ENCODE measurements around the gene CBX1. TPM values are rescaled to one million over a fixed set of nuclear protein-coding genes. Genes with fewer than 3 reads are reported as not detected.

CBX1 gene
- total and polyA plus RNA-seq, 2 of the 8 experiments (the other 6 are each of a cell fraction or from before 2014, with no cell fraction given) = 38.7 to 173 TPM

GRCh38 chr17:48093341-48094045, 7.8 kb downstream of the CBX1 start:
- Histone ChIP-seq H3K79me1 (ENCODE audit: low read depth, low read length) (peaks cover 7% of the 10 kb centered on the region), H3K18ac (ENCODE audit: extremely low read depth, low read length) (no peak overlapping the region), H3K23me2 (ENCODE audit: low read depth, low read length) (no peaks in the 10 kb centered on the region), H2BK5ac (ENCODE audit: low read depth, low read length) (no peak overlapping the region), H3K56ac (replicated peaks; ENCODE audit: insufficient read length, low read depth, low read length) (no peak overlapping the region), H2BK120ac (replicated peaks; ENCODE audit: low read depth, low read length) (no peak overlapping the region), H3K14ac (ENCODE audit: insufficient read length) (no peak overlapping the region), H3K4me3 (ENCODE audit: extremely low read depth in 1 of 4, insufficient read depth in 2 of 4, low read depth in 3 of 4, low read length in 4 of 4) (no peak overlapping the region), H3K4me2 (ENCODE audit: insufficient read depth in 1 of 2, low read depth in 2 of 2, low read length in 2 of 2) (no peak overlapping the region), H2BK15ac (ENCODE audit: low read length) (no peak overlapping the region), H3K9ac (replicated peaks in 1 of 4; ENCODE audit: extremely low read depth in 1 of 4, low read depth in 3 of 4, low read length in 3 of 4) (no peak overlapping the region), H3K23ac (ENCODE audit: insufficient read length) (no peak overlapping the region), H2BK20ac (ENCODE audit: low read length) (no peak overlapping the region), H3K27ac (ENCODE audit: low read depth, low read length) (no peak overlapping the region), H2AK5ac (ENCODE audit: low read depth, low read length) (no peak overlapping the region), H2AFZ (ENCODE audit: low read length) (no peak overlapping the region), H3K4ac (replicated peaks; ENCODE audit: insufficient read length, low read depth, low read length) (no peak overlapping the region), H4K8ac (ENCODE audit: extremely low read depth, insufficient read depth, low read length) (no peak overlapping the region), H3K9me3 (ENCODE audit: insufficient read depth in 2 of 2, low read depth in 1 of 2, low read length in 1 of 2) (no peaks in the 10 kb centered on the region), H3K27me3 (replicated peaks in 1 of 4; ENCODE audit: control insufficient read depth in 3 of 4, extremely low read depth in 1 of 4, insufficient read depth in 3 of 4, low read length in 3 of 4) (no peaks in the 10 kb centered on the region), H4K20me1 (replicated peaks in 1 of 2; ENCODE audit: control insufficient read depth in 1 of 2, insufficient read depth in 2 of 2, low read length in 2 of 2) (peaks cover 12 to 13% of the 10 kb centered on the region in 2 experiments), H4K91ac (replicated peaks; ENCODE audit: insufficient read length, low read length) (no peak overlapping the region), H3K36me3 (ENCODE audit: control insufficient read depth in 2 of 4, insufficient read depth in 4 of 4, low read length in 3 of 4) (peaks cover 0 to 12% (median 2%) of the 10 kb centered on the region in 4 experiments; a peak in 3 of 8 replicates), H3K4me1 (replicated peaks in 1 of 4; ENCODE audit: control insufficient read depth in 3 of 4, insufficient read depth in 4 of 4, low read length in 3 of 4) (no peaks in the 10 kb centered on the region), H2BK12ac (ENCODE audit: low read depth, low read length) (no peak overlapping the region), H4K5ac (ENCODE audit: insufficient read length, low read depth, low read length) (no peak overlapping the region), H3K79me2 (ENCODE audit: control insufficient read depth in 1 of 2, insufficient read depth in 2 of 2, low read length in 2 of 2) (peaks cover 10 to 97% of the 10 kb centered on the region in 2 experiments)
- ChIA-PET POLR2A (ENCODE audit: partially characterized antibody) (interaction anchor here (0.6 to 10.9 kb wide), 6 partner anchors 9 to 38 kb away, joined by 3 to 112 read pairs (median 4); no protein-coding TSS in a partner anchor), CTCF (ENCODE audit: partially characterized antibody) (interaction anchor here (0.6 to 3.0 kb wide), 7 partner anchors 13 to 517 kb away, joined by 3 to 13 read pairs (median 3); no protein-coding TSS in a partner anchor)
- FAIRE-seq (no peak), DNase-seq (ENCODE audit: low read depth in 1 of 2, low spot score in 2 of 2) (no peak)
- WGBS, 2 experiments (ENCODE audit: extremely low coverage in 1 of 2, insufficient coverage in 1 of 2, insufficient read length in 1 of 2, insufficient replicate concordance in 2 of 2, low coverage in 1 of 2, low lambda C conversion rate in 2 of 2, missing lambda C conversion rate in 1 of 2) = 94% methylated on average over 11 of the region's 11 CpGs; no CpG with 5 or more reads in 1 of the 2 experiments
- TF ChIP-seq BRCA1 (IDR thresholded peaks at IDR 0.05; ENCODE audit: low read depth, low read length) (no peak), SIN3A (conservative IDR thresholded peaks at IDR 0.05 in 1 of 2, IDR thresholded peaks at IDR 0.05 in 1 of 2; ENCODE audit: low read depth in 1 of 2, low read length in 2 of 2) (no peak), KDM5A (IDR thresholded peaks at IDR 0.05; ENCODE audit: low read length) (no peak), GABPA (IDR thresholded peaks at IDR 0.05; ENCODE audit: borderline replicate concordance, insufficient read depth, low read length) (no peak), RFX5 (IDR thresholded peaks at IDR 0.05; ENCODE audit: borderline replicate concordance, low read depth, low read length) (no peak), SP4 (IDR thresholded peaks at IDR 0.05; ENCODE audit: low read length) (no peak), ATF2 (IDR thresholded peaks at IDR 0.05; ENCODE audit: low read length) (no peak), TEAD4 (IDR thresholded peaks at IDR 0.05; ENCODE audit: low read depth, low read length) (no peak), CTBP2 (IDR thresholded peaks at IDR 0.05; ENCODE audit: borderline replicate concordance, insufficient read depth, insufficient read length, low read length) (no peak), MAX (IDR thresholded peaks at IDR 0.05) (no peak), YY1 (IDR thresholded peaks at IDR 0.05; ENCODE audit: low read depth, low read length) (no peak)
